Muscle layer of colon (tissue), 2 donors: ENCODE results near the gene SMC3.
A peak's percentile ranks its signal among the peaks of the same experiment; 100 is the strongest.
"Not testable (repeated sequence)": the region's sequence is repeated elsewhere in the genome, so short reads cannot be mapped to it uniquely, and the experiment has no call there.

ENCODE experiments used
- H3K27ac ChIP-seq: one replicate; pipeline ENCODE4 v1.7.0; 2013; ENCODE audit warnings: low read depth, mild to moderate bottlenecking, low read length, moderate library complexity
- H3K27me3 ChIP-seq, 2 donors: one replicate each; pipeline ENCODE4 v1.7.0; 2013; ENCODE audit warnings: low read length in 2 of 2, mild to moderate bottlenecking in 2 of 2; ENCODE audit not compliant: insufficient read depth in 2 of 2, control insufficient read depth in 1 of 2
- H3K36me3 ChIP-seq: one replicate; pipeline ENCODE4 v1.7.0; 2013; ENCODE audit warnings: mild to moderate bottlenecking, low read length; ENCODE audit not compliant: insufficient read depth
- H3K4me1 ChIP-seq: one replicate; pipeline ENCODE4 v1.7.0; 2013; ENCODE audit warnings: mild to moderate bottlenecking, low read length; ENCODE audit not compliant: insufficient read depth
- H3K4me3 ChIP-seq, 2 donors: one replicate each; pipeline ENCODE4 v1.7.0; 2013; ENCODE audit warnings: low read length in 2 of 2, low read depth in 1 of 2, mild to moderate bottlenecking in 1 of 2, moderate library complexity in 1 of 2
- H3K9ac ChIP-seq: one replicate; pipeline ENCODE4 v1.7.0; 2013; ENCODE audit warnings: low read length
- H3K9me3 ChIP-seq: one replicate; pipeline ENCODE4 v1.7.0; 2013; ENCODE audit warnings: mild to moderate bottlenecking, low read length
- donor health status: abdominal sarcoma.
- donor health status: Adenocarcinoma of cecum.

Gene SMC3

GRCh38 chr10:110567201-110568054 lies at the start of gene SMC3:
SMC3 (plus strand) TSS chr10:110567695; CDS start chr10:110567817, 122 bp downstream.
- H3K27ac ChIP-seq = peak within 1 kb of the TSS; percentile 90

GRCh38 chr10:110522365-110522988 lies 45.0 kb upstream of the SMC3 start:
- H3K27me3 ChIP-seq = no peaks in the 10 kb centered on the region
- H3K36me3 ChIP-seq = no peaks in the 10 kb centered on the region
- H3K4me1 ChIP-seq = no peaks in the 10 kb centered on the region
- no peak overlapping the region for H3K27ac ChIP-seq
- H3K9me3 ChIP-seq = no peaks in the 10 kb centered on the region
- no peak overlapping the region for H3K4me3 ChIP-seq
- H3K9ac ChIP-seq = no peak overlapping the region

More at GRCh38 chr10:110567201-110568054, at the start of gene SMC3:
- H3K36me3 ChIP-seq = peaks cover 4% of the 10 kb centered on the region
- H3K9me3 ChIP-seq = no peaks in the 10 kb centered on the region
- H3K9ac ChIP-seq = peak within 1 kb of the TSS; percentile 73
- H3K27me3 ChIP-seq = no peaks in the 10 kb centered on the region
- peak within 1 kb of the TSS; percentile 82 to 86 for H3K4me3 ChIP-seq
- H3K4me1 ChIP-seq = peaks cover 35% of the 10 kb centered on the region

GRCh38 chr10:110523736-110524135 lies 43.8 kb upstream of the SMC3 start:
- no peaks in the 10 kb centered on the region for H3K27me3 ChIP-seq

GRCh38 chr10:110524179-110524858 lies 43.2 kb upstream of the SMC3 start:
- no peaks in the 10 kb centered on the region for H3K36me3 ChIP-seq
- no peaks in the 10 kb centered on the region for H3K27me3 ChIP-seq
- H3K4me3 ChIP-seq = no peak overlapping the region
- no peak overlapping the region for H3K27ac ChIP-seq
- no peaks in the 10 kb centered on the region for H3K4me1 ChIP-seq
- no peaks in the 10 kb centered on the region for H3K9me3 ChIP-seq
- H3K9ac ChIP-seq = no peak overlapping the region

More at GRCh38 chr10:110523736-110524135, 43.8 kb upstream of the SMC3 start:
- Histone ChIP-seq H3K9ac (no peak overlapping the region), H3K9me3 (no peaks in the 10 kb centered on the region), H3K27ac (no peak overlapping the region), H3K36me3 (no peaks in the 10 kb centered on the region), H3K4me3 (no peak overlapping the region), H3K4me1 (no peaks in the 10 kb centered on the region)

GRCh38 chr10:110524859-110525232 lies 42.6 kb upstream of the SMC3 start:
- H3K4me3 ChIP-seq = no peak overlapping the region
- no peaks in the 10 kb centered on the region for H3K9me3 ChIP-seq
- no peak overlapping the region for H3K27ac ChIP-seq
- H3K9ac ChIP-seq = no peak overlapping the region
- H3K4me1 ChIP-seq = no peaks in the 10 kb centered on the region
- H3K27me3 ChIP-seq = no peaks in the 10 kb centered on the region
- no peaks in the 10 kb centered on the region for H3K36me3 ChIP-seq

GRCh38 chr10:110525349-110526260 lies 41.9 kb upstream of the SMC3 start:
- H3K27ac ChIP-seq = no peak overlapping the region
- no peaks in the 10 kb centered on the region for H3K4me1 ChIP-seq
- H3K9me3 ChIP-seq = no peaks in the 10 kb centered on the region
- no peak overlapping the region for H3K9ac ChIP-seq
- no peak overlapping the region for H3K4me3 ChIP-seq
- H3K27me3 ChIP-seq = no peaks in the 10 kb centered on the region
- H3K36me3 ChIP-seq = no peaks in the 10 kb centered on the region

GRCh38 chr10:110527731-110528171 lies 39.7 kb upstream of the SMC3 start:
- Histone ChIP-seq H3K36me3 (no peaks in the 10 kb centered on the region), H3K4me3 (no peak overlapping the region), H3K9ac (no peak overlapping the region), H3K27me3 (peaks cover 0 to 7% of the 10 kb centered on the region in 2 donors), H3K27ac (no peak overlapping the region), H3K4me1 (no peaks in the 10 kb centered on the region), H3K9me3 (no peaks in the 10 kb centered on the region)

- H3K9me3 ChIP-seq = no peaks in the 10 kb centered on the region
- peaks cover 0 to 7% of the 10 kb centered on the region in 2 donors for H3K27me3 ChIP-seq
- no peaks in the 10 kb centered on the region for H3K36me3 ChIP-seq
- no peak overlapping the region for H3K27ac ChIP-seq
- H3K4me3 ChIP-seq = no peak overlapping the region
- H3K4me1 ChIP-seq = no peaks in the 10 kb centered on the region
- H3K9ac ChIP-seq = no peak overlapping the region
These were observed 39.1 kb upstream of the SMC3 start for GRCh38 chr10:110528224-110528996.

- H3K27ac ChIP-seq, H3K9ac ChIP-seq, H3K36me3 ChIP-seq, H3K4me3 ChIP-seq, H3K4me1 ChIP-seq, H3K27me3 ChIP-seq, H3K9me3 ChIP-seq: not testable (repeated sequence)
These were observed 38.4 kb upstream of the SMC3 start for GRCh38 chr10:110528997-110529524.

- H3K4me3 ChIP-seq = no peak overlapping the region
- H3K36me3 ChIP-seq = no peaks in the 10 kb centered on the region
- no peaks in the 10 kb centered on the region for H3K9me3 ChIP-seq
- peaks cover 0 to 7% of the 10 kb centered on the region in 2 donors for H3K27me3 ChIP-seq
- no peak overlapping the region for H3K27ac ChIP-seq
- H3K9ac ChIP-seq = no peak overlapping the region
- no peaks in the 10 kb centered on the region for H3K4me1 ChIP-seq
These were observed 37.9 kb upstream of the SMC3 start for GRCh38 chr10:110529596-110530011.
